ENCODE data around the gene BSCL2. TPM values are rescaled to one million over a fixed set of nuclear protein-coding genes. Genes with fewer than 3 reads are reported as not detected.

The BSCL2 gene
- total RNA-seq, 4 donors from 2014 or later, result 25.7 to 37.8 (median 29.2) TPM

GRCh38 chr11:62645946-62646824 lies 61.0 kb downstream of the BSCL2 start, which contains the start of gene GANAB:
GANAB (minus strand) TSS chr11:62646613; CDS start chr11:62646599, 14 bp downstream.
- ATAC-seq, result peak; percentile 100
- WGBS, 2 donors (ENCODE audit: low coverage in 1 of 2), result 0% methylated on average over 1 to 5 of the region's 73 CpGs
- Histone ChIP-seq H3K36me3 (peaks cover 0 to 55% of the 10 kb centered on the region in 2 donors), H3K9me3 (no peaks in the 10 kb centered on the region), H3K4me3 (peak within 1 kb of the TSS; percentile 76 to 96), H3K4me1 (peaks cover 2 to 44% (median 14%) of the 10 kb centered on the region in 3 donors), H3K27ac (peak within 1 kb of the TSS; percentile 81 to 97 (median 94)), H3K27me3 (no peaks in the 10 kb centered on the region)
- TF ChIP-seq EP300 (IDR thresholded peaks at IDR 0.05), result no peak
- TF ChIP-seq CTCF (IDR thresholded peaks at IDR 0.05), result peak in 2 of 4 experiments; percentile 11 to 12
- peak; percentile 86 to 87 for TF ChIP-seq POLR2A (IDR thresholded peaks at IDR 0.05)
- TF ChIP-seq POLR2AphosphoS5 (IDR thresholded peaks at IDR 0.05), result peak; percentile 89

GRCh38 chr11:62645671-62645945 lies 61.6 kb downstream of the BSCL2 start:
- no peaks in the 10 kb centered on the region for H3K9me3 ChIP-seq
- ATAC-seq, result no peak
- TF ChIP-seq EP300 (IDR thresholded peaks at IDR 0.05) (no peak), CTCF (IDR thresholded peaks at IDR 0.05) (no peak), POLR2AphosphoS5 (IDR thresholded peaks at IDR 0.05) (no peak), POLR2A (IDR thresholded peaks at IDR 0.05) (no peak)
- peaks cover 2 to 38% (median 14%) of the 10 kb centered on the region in 3 donors for H3K4me1 ChIP-seq
- peaks cover 0 to 55% of the 10 kb centered on the region in 2 donors for H3K36me3 ChIP-seq
- no peaks in the 10 kb centered on the region for H3K27me3 ChIP-seq
- WGBS, 2 donors (ENCODE audit: low coverage in 1 of 2), result 14 to 26% methylated on average over 6 to 11 of the region's 11 CpGs
- peak overlapping the region in 3 of 4 donors; percentile 94 to 97 (median 94) for H3K27ac ChIP-seq
- peak overlapping the region; percentile 76 to 96 for H3K4me3 ChIP-seq

GRCh38 chr11:62644220-62644619 lies 63.0 kb downstream of the BSCL2 start:
- no peaks in the 10 kb centered on the region for H3K9me3 ChIP-seq
- H3K4me1 ChIP-seq, result peaks cover 2 to 38% (median 14%) of the 10 kb centered on the region in 3 donors
- peaks cover 0 to 54% of the 10 kb centered on the region in 2 donors for H3K36me3 ChIP-seq
- TF ChIP-seq CTCF (IDR thresholded peaks at IDR 0.05) (no peak), POLR2AphosphoS5 (IDR thresholded peaks at IDR 0.05) (no peak), POLR2A (IDR thresholded peaks at IDR 0.05) (no peak), EP300 (IDR thresholded peaks at IDR 0.05) (no peak)
- H3K27me3 ChIP-seq, result no peaks in the 10 kb centered on the region
- WGBS, 2 donors (ENCODE audit: low coverage in 1 of 2), result 61 to 85% methylated on average over 5 to 8 of the region's 8 CpGs
- no peak for ATAC-seq
- peak overlapping the region in 1 of 4 donors; percentile 35 for H3K27ac ChIP-seq
- no peak overlapping the region for H3K4me3 ChIP-seq

Small RNA genes within 50 kb of the gene (small RNA-seq; reads per million reads assigned to genes)
- gene SNORA57, result 0 reads per million in 4 donors

Other genes with a start within 250 kb of the BSCL2 start
- gene AHNAK, start 160.6 kb downstream of the BSCL2 start, total RNA-seq, result 1,000 to 10,000 TPM; 1,348 to 2,181 (median 1,745) TPM
- 1,000 to 10,000 TPM; 1,070 to 1,712 (median 1,374) TPM for gene EEF1G, start 133.5 kb downstream of the BSCL2 start, total RNA-seq
- gene TUT1, start 115.9 kb downstream of the BSCL2 start, total RNA-seq, result 1 to 10 TPM; 3.8 to 9.6 (median 7.6) TPM
- gene MTA2, start 105.6 kb downstream of the BSCL2 start, total RNA-seq, result 10 to 100 TPM; 67.9 to 88.7 (median 85.6) TPM
- 10 to 100 TPM; 25.4 to 36.7 (median 31.9) TPM for gene EML3, start 94.6 kb downstream of the BSCL2 start, total RNA-seq
- 10 to 100 TPM in 3 of 4 donors, 1 to 10 TPM in 1; 3.0 to 18.3 (median 10.7) TPM for gene ROM1, start 94.2 kb downstream of the BSCL2 start, total RNA-seq
- gene B3GAT3, start 85.4 kb downstream of the BSCL2 start, total RNA-seq, result 10 to 100 TPM; 11.4 to 25.8 (median 22.4) TPM
- gene GANAB, start 60.8 kb downstream of the BSCL2 start, total RNA-seq, result 100 to 1,000 TPM in 3 of 4 donors, 10 to 100 TPM in 1; 87.8 to 151 (median 134) TPM
- 10 to 100 TPM; 12.6 to 19.0 (median 14.5) TPM for gene INTS5, start 54.1 kb downstream of the BSCL2 start, total RNA-seq
- 10 to 100 TPM; 19.3 to 39.5 (median 26.8) TPM for gene C11orf98, start 42.2 kb downstream of the BSCL2 start, total RNA-seq
- 10 to 100 TPM in 1 of 4 donors, 1 to 10 TPM in 3; 2.0 to 18.6 (median 7.3) TPM for gene CSKMT, start 42.1 kb downstream of the BSCL2 start, total RNA-seq
- 10 to 100 TPM in 1 of 4 donors, 1 to 10 TPM in 3; 7.3 to 10.1 (median 8.4) TPM for gene UQCC3, start 35.8 kb downstream of the BSCL2 start, total RNA-seq
- gene LBHD1, start 35.2 kb downstream of the BSCL2 start, total RNA-seq, result 1 to 10 TPM; 1.2 to 3.9 (median 2.2) TPM
- 100 to 1,000 TPM; 162 to 185 (median 174) TPM for gene UBXN1, start 28.4 kb downstream of the BSCL2 start, total RNA-seq
- 10 to 100 TPM; 20.1 to 42.1 (median 32.1) TPM for gene LRRN4CL, start 17.9 kb downstream of the BSCL2 start, total RNA-seq
- gene GNG3, start 252 bp upstream of the BSCL2 start, total RNA-seq, result not detected
- gene HNRNPUL2, start 20.0 kb upstream of the BSCL2 start, total RNA-seq, result 10 to 100 TPM; 24.2 to 43.7 (median 31.0) TPM
- gene TTC9C, start 21.1 kb upstream of the BSCL2 start, total RNA-seq, result 10 to 100 TPM; 12.5 to 20.5 (median 19.8) TPM
- 10 to 100 TPM in 3 of 4 donors, 1 to 10 TPM in 1; 8.8 to 15.8 (median 12.3) TPM for gene ZBTB3, start 46.7 kb upstream of the BSCL2 start, total RNA-seq
- 10 to 100 TPM; 34.4 to 49.5 (median 39.5) TPM for gene POLR2G, start 54.2 kb upstream of the BSCL2 start, total RNA-seq
- 10 to 100 TPM in 3 of 4 donors, 1 to 10 TPM in 1; 5.5 to 23.4 (median 14.5) TPM for gene TAF6L, start 64.0 kb upstream of the BSCL2 start, total RNA-seq
- 10 to 100 TPM; 25.8 to 50.7 (median 33.9) TPM for gene TMEM179B, start 80.0 kb upstream of the BSCL2 start, total RNA-seq
- gene TMEM223, start 84.6 kb upstream of the BSCL2 start, total RNA-seq, result 10 to 100 TPM; 17.0 to 25.8 (median 19.1) TPM
- 10 to 100 TPM; 33.2 to 72.3 (median 57.2) TPM for gene NXF1, start 98.0 kb upstream of the BSCL2 start, total RNA-seq
- gene STX5, start 124.6 kb upstream of the BSCL2 start, total RNA-seq, result 10 to 100 TPM; 23.3 to 31.6 (median 27.8) TPM
- not detected for gene TEX54, start 125.4 kb upstream of the BSCL2 start, total RNA-seq
- 10 to 100 TPM; 26.6 to 46.8 (median 39.3) TPM for gene WDR74, start 132.2 kb upstream of the BSCL2 start, total RNA-seq
- 100 to 1,000 TPM in 1 of 4 donors, 10 to 100 TPM in 3; 66.9 to 144 (median 80.2) TPM for gene SLC3A2, start 173.5 kb upstream of the BSCL2 start, total RNA-seq
- under 1 TPM in 3 of 4 donors, not detected in 1; 0.16 to 0.89 (median 0.27) TPM for gene CHRM1, start 213.9 kb upstream of the BSCL2 start, total RNA-seq

Data from gastroesophageal sphincter (tissue), 4 donors.